HCT116 (cell line): Measurements from ENCODE around the gene AK3. TPM values are rescaled to one million over a fixed set of nuclear protein-coding genes. Genes with fewer than 3 reads are reported as not detected.

ENCODE experiments used
- total RNA-seq: library from RNA; stranded (reverse); gene quantifications from one replicate; pipeline ENCODE4 v1.2.1, GENCODE V29; 2021; ENCODE audit not compliant: unreplicated experiment

The AK3 gene
- total RNA-seq, 1 experiment from 2014 or later = 43.0 TPM

Other genes with a start within 250 kb of the AK3 start
- 5.0 TPM for gene PLPP6, start 78.9 kb downstream of the AK3 start, total RNA-seq
- 0.57 TPM for gene SPATA6L, start 74.7 kb downstream of the AK3 start, total RNA-seq
- 18.1 TPM for gene CDC37L1, start 61.6 kb downstream of the AK3 start, total RNA-seq
- 29.9 TPM for gene RCL1, start 51.7 kb upstream of the AK3 start, total RNA-seq
- 4.6 TPM for gene JAK2, start 244.1 kb upstream of the AK3 start, total RNA-seq